ENCODE measurements around the gene C5orf22.

C5orf22 gene

GRCh38 chr5:31569068-31569467, 37.0 kb downstream of the C5orf22 start:
- DNase-seq, result no peak
- H3K9me3 ChIP-seq (replicated peaks; ENCODE audit: insufficient read depth, low read length), result no peaks in the 10 kb centered on the region
- no peaks in the 10 kb centered on the region for H3K9me2 ChIP-seq (replicated peaks; ENCODE audit: insufficient read depth, low read length)
- no peak for TF ChIP-seq CTCF (IDR thresholded peaks at IDR 0.05; ENCODE audit: low read length)
- TF ChIP-seq EZH2 (optimal IDR thresholded peaks at IDR 0.05; ENCODE audit: low read depth, low read length), result no peak
- TF ChIP-seq EZH2phosphoT487 (IDR thresholded peaks at IDR 0.05; ENCODE audit: low read length), result no peak
- H3K4me3 ChIP-seq (ENCODE audit: low read length), result no peak overlapping the region
- no peak overlapping the region for H3K27ac ChIP-seq (ENCODE audit: low read length)
- H2AFZ ChIP-seq (ENCODE audit: low read length), result no peak overlapping the region
- H3K9ac ChIP-seq (ENCODE audit: low read length), result no peak overlapping the region
- H3K4me2 ChIP-seq (ENCODE audit: low read depth, low read length), result no peak overlapping the region
- H3K79me2 ChIP-seq (ENCODE audit: low read length), result no peaks in the 10 kb centered on the region
- H3F3A ChIP-seq (ENCODE audit: insufficient read depth, low read length), result no peaks in the 10 kb centered on the region
- no peaks in the 10 kb centered on the region for H4K20me1 ChIP-seq (ENCODE audit: insufficient read depth, low read length)
- no peaks in the 10 kb centered on the region for H3K36me3 ChIP-seq (replicated peaks; ENCODE audit: insufficient read depth, low read length)
- no peaks in the 10 kb centered on the region for H3K27me3 ChIP-seq (replicated peaks; ENCODE audit: insufficient read depth, low read length)
- no peaks in the 10 kb centered on the region for H3K4me1 ChIP-seq (ENCODE audit: low read length)

- H3K4me1 ChIP-seq (ENCODE audit: low read length), result no peaks in the 10 kb centered on the region
- H3K79me2 ChIP-seq (ENCODE audit: low read length), result no peaks in the 10 kb centered on the region
- no peak for TF ChIP-seq CTCF (IDR thresholded peaks at IDR 0.05; ENCODE audit: low read length)
- TF ChIP-seq EZH2phosphoT487 (IDR thresholded peaks at IDR 0.05; ENCODE audit: low read length), result no peak
- H3K9me2 ChIP-seq (replicated peaks; ENCODE audit: insufficient read depth, low read length), result no peaks in the 10 kb centered on the region
- H3K27me3 ChIP-seq (replicated peaks; ENCODE audit: insufficient read depth, low read length), result no peaks in the 10 kb centered on the region
- DNase-seq, result no peak
- no peak overlapping the region for H2AFZ ChIP-seq (ENCODE audit: low read length)
- H3K4me3 ChIP-seq (ENCODE audit: low read length), result no peak overlapping the region
- H3K4me2 ChIP-seq (ENCODE audit: low read depth, low read length), result no peak overlapping the region
- no peak overlapping the region for H3K27ac ChIP-seq (ENCODE audit: low read length)
- no peaks in the 10 kb centered on the region for H3K9me3 ChIP-seq (replicated peaks; ENCODE audit: insufficient read depth, low read length)
- no peak overlapping the region for H3K9ac ChIP-seq (ENCODE audit: low read length)
- H3F3A ChIP-seq (ENCODE audit: insufficient read depth, low read length), result no peaks in the 10 kb centered on the region
- no peaks in the 10 kb centered on the region for H4K20me1 ChIP-seq (ENCODE audit: insufficient read depth, low read length)
- no peaks in the 10 kb centered on the region for H3K36me3 ChIP-seq (replicated peaks; ENCODE audit: insufficient read depth, low read length)
Observed at GRCh38 chr5:31573494-31574142, 41.5 kb downstream of the C5orf22 start.

- Histone ChIP-seq H3K4me2 (ENCODE audit: low read depth, low read length) (no peak overlapping the region), H3K27me3 (replicated peaks; ENCODE audit: insufficient read depth, low read length) (no peaks in the 10 kb centered on the region), H3K4me3 (ENCODE audit: low read length) (no peak overlapping the region), H3K4me1 (ENCODE audit: low read length) (no peaks in the 10 kb centered on the region), H3K36me3 (replicated peaks; ENCODE audit: insufficient read depth, low read length) (no peaks in the 10 kb centered on the region), H3K9me2 (replicated peaks; ENCODE audit: insufficient read depth, low read length) (no peaks in the 10 kb centered on the region), H3K27ac (ENCODE audit: low read length) (no peak overlapping the region), H4K20me1 (ENCODE audit: insufficient read depth, low read length) (no peaks in the 10 kb centered on the region), H2AFZ (ENCODE audit: low read length) (no peak overlapping the region), H3K79me2 (ENCODE audit: low read length) (no peaks in the 10 kb centered on the region), H3K9ac (ENCODE audit: low read length) (no peak overlapping the region), H3F3A (ENCODE audit: insufficient read depth, low read length) (no peaks in the 10 kb centered on the region), H3K9me3 (replicated peaks; ENCODE audit: insufficient read depth, low read length) (no peaks in the 10 kb centered on the region)
- no peak for TF ChIP-seq CTCF (IDR thresholded peaks at IDR 0.05; ENCODE audit: low read length)
- TF ChIP-seq EZH2 (optimal IDR thresholded peaks at IDR 0.05; ENCODE audit: low read depth, low read length), result no peak
- no peak for TF ChIP-seq EZH2phosphoT487 (IDR thresholded peaks at IDR 0.05; ENCODE audit: low read length)
- no peak for DNase-seq
Observed at GRCh38 chr5:31574772-31575171, 42.7 kb downstream of the C5orf22 start.
